T-helper 17 cell (primary cell): ENCODE measurements around the gene SNRK. TPM values are rescaled to one million over a fixed set of nuclear protein-coding genes. Genes with fewer than 3 reads are reported as not detected.
"Not testable (repeated sequence)": the region's sequence is repeated elsewhere in the genome, so short reads cannot be mapped to it uniquely, and the experiment has no call there.

Source experiments
- ATAC-seq: fragments of 150-1000 bp; cut with Tn5 transposase; 2 replicates; pipeline ENCODE4 v1.10.0; 2021; ENCODE audit warnings: mild to moderate bottlenecking, moderate library complexity
- DNase-seq, 3 donors: peaks; one replicate each; pipeline versions ENCODE4 v3.0.0 to v3.0.0-alpha.2; 2020 to 2021
- H3K9me3 ChIP-seq: one replicate; pipeline ENCODE4 v1.7.0; 2013; ENCODE audit warnings: low read length, mild to moderate bottlenecking; ENCODE audit not compliant: control insufficient read depth, poor library complexity, severe bottlenecking
- H3K27ac Mint-ChIP-seq: one replicate; pipeline ENCODE4 v1.8.0; 2022; ENCODE audit warnings: mild to moderate bottlenecking, moderate library complexity, mixed read lengths
- H3K27me3 Mint-ChIP-seq: one replicate; pipeline ENCODE4 v1.8.0; 2022; ENCODE audit warnings: mixed read lengths
- H3K36me3 Mint-ChIP-seq: one replicate; pipeline ENCODE4 v1.8.0; 2022; ENCODE audit warnings: low read depth, mixed read lengths
- H3K4me1 Mint-ChIP-seq: one replicate; pipeline ENCODE4 v1.8.0; 2022; ENCODE audit warnings: mild to moderate bottlenecking, mixed read lengths
- H3K4me3 Mint-ChIP-seq: one replicate; pipeline ENCODE4 v1.8.0; 2022; ENCODE audit warnings: mild to moderate bottlenecking, moderate library complexity, mixed read lengths
- total RNA-seq, 4 donors: library from RNA in 2 of 4; stranded (reverse) in 2 of 4; gene quantifications; one replicate each; pipeline ENCODE4 v1.2.3 and lab custom pipeline; 2022 to 2026

The SNRK gene
- total RNA-seq, 2 donors from 2014 or later: 127 to 159 TPM

DNA sequence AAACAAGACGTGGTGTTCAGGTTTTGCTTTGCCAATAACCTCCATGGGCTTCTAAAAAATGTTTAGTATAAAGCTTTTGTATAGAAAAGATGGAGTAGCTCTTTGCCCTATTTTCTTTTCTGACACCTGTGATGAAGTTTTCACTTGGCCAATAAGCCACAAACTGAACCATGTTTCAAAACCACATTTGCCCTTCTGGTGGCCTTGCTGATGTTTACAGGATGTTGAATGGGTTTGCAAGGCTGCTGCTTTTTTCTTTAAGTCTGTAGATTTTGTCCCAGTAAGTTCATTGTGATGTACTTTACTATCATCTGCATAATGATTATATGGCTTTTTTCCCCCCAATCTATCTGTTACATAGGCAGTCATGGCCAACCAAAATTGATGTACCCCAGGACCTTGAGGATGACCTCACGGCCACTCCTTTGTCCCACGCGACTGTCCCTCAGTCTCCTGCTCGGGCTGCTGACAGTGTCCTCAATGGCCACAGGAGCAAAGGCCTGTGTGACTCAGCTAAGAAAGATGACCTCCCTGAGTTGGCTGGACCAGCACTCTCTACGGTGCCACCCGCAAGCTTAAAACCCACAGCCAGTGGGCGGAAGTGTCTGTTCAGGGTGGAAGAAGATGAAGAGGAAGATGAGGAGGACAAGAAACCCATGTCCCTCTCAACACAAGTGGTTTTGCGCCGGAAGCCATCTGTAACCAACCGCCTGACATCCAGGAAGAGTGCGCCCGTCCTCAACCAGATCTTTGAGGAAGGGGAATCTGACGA lies 60.8 kb downstream of the SNRK start:
- H3K36me3 Mint-ChIP-seq: peaks cover 15% of the 10 kb centered on the region
- H3K9me3 ChIP-seq: no peaks in the 10 kb centered on the region
- no peaks in the 10 kb centered on the region for H3K27me3 Mint-ChIP-seq
- peaks cover 36% of the 10 kb centered on the region for H3K4me1 Mint-ChIP-seq
- ATAC-seq (peak; percentile 88), DNase-seq (no peak)
- peak overlapping the region; percentile 98 for H3K27ac Mint-ChIP-seq
- peak overlapping the region; percentile 81 for H3K4me3 Mint-ChIP-seq

DNA sequence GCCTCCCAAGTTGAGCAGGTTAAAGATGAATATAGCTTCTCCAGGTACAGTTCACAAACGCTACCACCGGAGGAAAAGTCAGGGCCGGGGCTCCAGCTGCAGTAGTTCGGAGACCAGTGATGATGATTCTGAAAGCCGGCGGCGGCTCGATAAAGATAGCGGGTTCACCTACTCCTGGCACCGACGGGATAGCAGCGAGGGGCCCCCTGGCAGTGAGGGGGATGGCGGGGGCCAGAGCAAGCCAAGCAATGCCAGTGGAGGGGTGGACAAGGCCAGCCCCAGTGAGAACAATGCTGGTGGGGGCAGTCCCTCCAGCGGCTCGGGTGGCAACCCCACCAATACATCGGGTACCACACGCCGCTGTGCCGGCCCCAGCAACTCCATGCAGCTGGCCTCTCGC lies 61.4 kb downstream of the SNRK start:
- no peaks in the 10 kb centered on the region for H3K27me3 Mint-ChIP-seq
- no peak for DNase-seq
- peak overlapping the region; percentile 81 for H3K4me3 Mint-ChIP-seq
- no peaks in the 10 kb centered on the region for H3K9me3 ChIP-seq
- peaks cover 31% of the 10 kb centered on the region for H3K4me1 Mint-ChIP-seq
- peaks cover 12% of the 10 kb centered on the region for H3K36me3 Mint-ChIP-seq
- ATAC-seq: no peak
- H3K27ac Mint-ChIP-seq: peak overlapping the region; percentile 98

DNA sequence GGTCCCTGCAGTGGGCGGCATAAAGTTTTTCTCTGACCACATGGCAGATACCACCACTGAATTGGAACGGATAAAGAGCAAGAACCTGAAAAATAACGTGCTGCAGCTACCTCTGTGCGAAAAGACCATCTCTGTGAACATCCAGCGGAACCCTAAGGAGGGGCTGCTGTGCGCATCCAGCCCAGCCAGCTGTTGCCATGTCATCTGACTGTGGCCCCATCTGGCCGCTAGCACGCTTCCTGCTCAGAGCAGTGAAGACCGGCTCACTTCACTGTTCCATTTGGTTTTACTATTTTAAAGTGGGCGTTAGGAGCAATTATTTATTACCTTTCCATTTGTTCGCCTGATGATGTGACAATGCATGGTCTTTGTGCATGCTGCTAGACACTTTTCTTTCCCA lies 62.0 kb downstream of the SNRK start:
- H3K27ac Mint-ChIP-seq: peak overlapping the region; percentile 98
- DNase-seq (no peak), ATAC-seq (no peak)
- H3K4me3 Mint-ChIP-seq: peak overlapping the region; percentile 8
- H3K4me1 Mint-ChIP-seq: peaks cover 28% of the 10 kb centered on the region
- no peaks in the 10 kb centered on the region for H3K27me3 Mint-ChIP-seq
- peaks cover 12% of the 10 kb centered on the region for H3K36me3 Mint-ChIP-seq
- H3K9me3 ChIP-seq: no peaks in the 10 kb centered on the region

DNA sequence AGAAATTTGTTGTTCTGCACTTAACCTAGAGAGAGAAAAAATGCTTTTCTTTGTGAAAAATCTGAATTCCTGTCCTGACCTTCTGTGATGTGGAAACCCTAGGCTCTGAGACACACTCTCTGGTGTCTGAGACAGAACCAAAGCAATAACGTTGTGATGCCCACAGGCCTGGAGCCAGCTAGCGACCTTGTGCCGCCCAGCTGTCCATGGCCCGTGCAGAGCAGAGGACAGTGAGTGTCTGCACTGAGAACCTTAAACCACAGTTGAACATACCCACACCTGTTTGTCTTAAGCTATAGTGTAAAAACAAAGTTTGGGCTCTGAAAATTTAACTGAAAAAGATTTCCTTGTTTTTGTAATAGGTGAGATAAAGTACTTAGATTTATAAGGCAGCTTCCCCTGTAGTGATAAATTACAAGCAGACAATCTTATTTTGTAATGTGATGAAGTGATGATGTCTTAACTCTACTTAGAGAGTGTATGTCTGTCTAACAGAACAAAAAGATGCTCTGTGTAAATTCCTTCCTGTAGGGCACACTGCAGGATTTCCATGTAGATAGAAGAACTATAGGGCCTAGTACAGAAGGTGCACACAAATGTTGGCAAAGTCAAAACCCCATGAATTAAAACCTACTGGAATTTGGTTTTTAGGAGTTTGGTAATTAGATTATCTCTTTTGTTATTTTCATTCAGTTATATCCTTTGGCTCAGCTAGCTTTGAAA lies 62.7 kb downstream of the SNRK start:
- H3K4me3 Mint-ChIP-seq: no peak overlapping the region
- no peaks in the 10 kb centered on the region for H3K27me3 Mint-ChIP-seq
- peaks cover 12% of the 10 kb centered on the region for H3K36me3 Mint-ChIP-seq
- H3K27ac Mint-ChIP-seq: peak overlapping the region; percentile 98
- peaks cover 25% of the 10 kb centered on the region for H3K4me1 Mint-ChIP-seq
- DNase-seq: no peak
- no peaks in the 10 kb centered on the region for H3K9me3 ChIP-seq
- ATAC-seq: no peak

DNA sequence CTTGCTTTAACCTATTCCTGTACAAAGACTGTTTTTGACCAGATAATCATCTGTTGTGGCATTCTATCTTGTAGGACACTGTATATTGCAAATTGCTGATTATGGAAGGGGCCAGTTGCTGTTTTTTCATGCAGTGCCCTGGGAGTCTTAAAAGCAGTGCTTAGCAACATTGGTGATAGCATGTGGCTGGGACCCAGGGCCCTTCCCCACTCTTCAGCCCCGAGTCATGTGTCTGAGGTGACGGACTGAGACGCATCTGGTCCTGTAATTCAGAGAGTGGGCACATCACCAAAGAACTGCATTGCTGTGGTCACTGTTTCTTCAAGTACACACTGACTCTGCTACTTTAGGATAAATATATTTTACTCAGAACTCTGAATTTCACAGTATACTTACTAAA lies 63.4 kb downstream of the SNRK start:
- ATAC-seq: no peak
- no peak for DNase-seq
- no peak overlapping the region for H3K4me3 Mint-ChIP-seq
- H3K36me3 Mint-ChIP-seq: peaks cover 12% of the 10 kb centered on the region
- no peaks in the 10 kb centered on the region for H3K27me3 Mint-ChIP-seq
- no peaks in the 10 kb centered on the region for H3K9me3 ChIP-seq
- peaks cover 20% of the 10 kb centered on the region for H3K4me1 Mint-ChIP-seq
- H3K27ac Mint-ChIP-seq: peak overlapping the region; percentile 98

DNA sequence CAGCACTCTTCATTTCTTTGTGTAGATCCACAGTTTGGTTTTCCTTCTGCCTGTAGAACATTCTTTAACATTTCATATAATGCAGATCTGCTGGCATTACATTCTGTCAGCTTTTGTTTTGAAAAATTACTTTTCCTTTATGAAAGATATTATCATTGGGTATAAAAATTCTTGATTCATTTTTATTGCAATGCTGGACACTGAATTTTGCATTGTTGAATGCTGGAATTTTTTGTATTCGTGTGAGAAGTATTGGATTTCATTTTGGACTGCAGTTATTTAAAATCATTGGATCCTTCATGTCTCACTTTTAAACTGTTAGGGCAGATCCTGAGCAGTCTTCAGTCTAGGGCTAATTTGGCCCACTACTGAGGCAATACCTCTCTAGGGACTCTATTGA lies 67.1 kb downstream of the SNRK start:
- H3K36me3 Mint-ChIP-seq: peaks cover 7% of the 10 kb centered on the region

DNA sequence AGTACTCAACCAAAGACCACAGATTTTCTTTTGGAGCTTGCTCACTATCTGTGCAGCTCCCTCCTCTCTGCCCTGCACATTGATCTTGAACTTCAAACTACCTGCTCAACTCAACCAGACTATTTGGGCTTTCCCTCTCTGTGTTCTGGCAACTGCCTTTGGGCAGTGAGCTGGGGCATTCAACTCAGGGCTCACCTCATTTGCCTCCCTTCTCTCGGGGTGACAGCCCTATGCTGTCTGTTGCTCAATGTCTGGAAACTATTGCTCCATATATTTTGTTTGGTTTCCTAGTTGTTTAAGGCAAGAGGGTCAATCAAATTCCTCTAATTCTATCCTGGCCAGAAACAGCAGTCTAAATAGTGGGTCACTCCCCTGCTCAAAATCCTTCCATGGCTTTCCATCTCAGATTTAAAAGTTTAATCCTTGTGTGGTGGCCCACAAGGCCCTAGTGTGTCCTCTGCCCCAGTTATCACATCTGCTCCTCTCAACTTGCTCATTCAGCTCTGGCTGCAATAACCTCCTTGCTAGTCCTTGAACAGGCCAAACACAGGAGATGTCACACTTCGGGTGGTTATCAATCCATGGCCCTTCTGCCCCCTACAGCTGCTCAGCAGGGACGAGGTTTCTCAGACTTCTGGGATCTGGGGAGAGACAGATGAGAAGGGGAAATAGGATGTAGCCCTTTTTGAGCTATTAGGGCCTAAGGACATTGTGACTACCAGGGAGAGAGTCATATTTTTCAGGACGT lies 67.8 kb downstream of the SNRK start:
- no peaks in the 10 kb centered on the region for H3K4me1 Mint-ChIP-seq
- no peaks in the 10 kb centered on the region for H3K27me3 Mint-ChIP-seq
- no peak for DNase-seq
- peaks cover 5% of the 10 kb centered on the region for H3K36me3 Mint-ChIP-seq
- ATAC-seq: no peak
- peaks cover 3% of the 10 kb centered on the region for H3K9me3 ChIP-seq
- H3K27ac Mint-ChIP-seq: no peak overlapping the region
- no peak overlapping the region for H3K4me3 Mint-ChIP-seq

More for the DNA sequence above, 67.1 kb downstream of the SNRK start:
- ATAC-seq (no peak), DNase-seq (no peak)
- Mint-ChIP-seq H3K27me3 (no peaks in the 10 kb centered on the region), H3K27ac (no peak overlapping the region), H3K4me1 (peaks cover 2% of the 10 kb centered on the region), H3K4me3 (no peak overlapping the region)
- peaks cover 3% of the 10 kb centered on the region for H3K9me3 ChIP-seq

DNA sequence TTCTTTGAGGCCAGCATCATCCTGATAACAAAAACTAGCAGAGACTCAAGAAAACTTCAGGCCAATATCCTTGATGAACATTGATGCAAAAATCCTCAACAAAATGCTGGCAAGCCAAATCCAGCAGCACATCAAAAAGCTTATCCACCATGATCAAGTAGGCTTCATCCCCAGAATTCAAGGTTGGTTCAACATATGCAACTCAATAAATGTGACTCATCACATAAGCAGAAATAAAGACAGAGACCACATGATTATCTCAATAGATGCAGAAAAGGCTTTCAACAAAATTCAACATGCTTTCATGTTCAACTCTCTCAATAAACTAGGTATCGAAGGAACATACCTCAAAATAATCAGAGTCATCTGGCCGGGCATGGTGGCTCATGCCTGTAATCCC lies 69.7 kb downstream of the SNRK start:
- not testable (repeated sequence) for H3K27me3 Mint-ChIP-seq, H3K4me3 Mint-ChIP-seq, H3K27ac Mint-ChIP-seq, DNase-seq, ATAC-seq, H3K4me1 Mint-ChIP-seq, H3K36me3 Mint-ChIP-seq, H3K9me3 ChIP-seq

DNA sequence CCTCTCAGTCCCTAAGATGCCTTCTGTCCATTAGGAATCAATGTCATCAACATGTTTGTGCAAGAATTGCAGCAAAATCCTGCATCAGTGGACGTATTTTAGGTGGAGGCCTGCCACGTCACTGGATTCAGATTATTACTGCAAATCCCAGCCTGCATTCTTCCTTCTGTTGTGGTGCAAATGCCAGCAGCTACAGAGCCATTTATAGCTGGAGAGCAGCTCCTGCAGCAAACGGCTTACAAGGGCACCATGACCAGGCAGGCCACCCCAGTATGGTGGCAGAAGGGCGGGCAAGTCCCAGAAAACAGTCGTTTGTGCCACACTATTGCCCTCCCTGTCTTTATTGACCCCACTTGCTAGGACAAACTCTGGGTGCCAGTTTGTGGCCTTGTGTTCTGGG lies 74.7 kb downstream of the SNRK start:
- DNase-seq: no peak
- Mint-ChIP-seq H3K36me3 (no peaks in the 10 kb centered on the region), H3K4me1 (no peaks in the 10 kb centered on the region), H3K27me3 (no peaks in the 10 kb centered on the region), H3K4me3 (no peak overlapping the region), H3K27ac (no peak overlapping the region)
- no peaks in the 10 kb centered on the region for H3K9me3 ChIP-seq
- ATAC-seq: no peak

DNA sequence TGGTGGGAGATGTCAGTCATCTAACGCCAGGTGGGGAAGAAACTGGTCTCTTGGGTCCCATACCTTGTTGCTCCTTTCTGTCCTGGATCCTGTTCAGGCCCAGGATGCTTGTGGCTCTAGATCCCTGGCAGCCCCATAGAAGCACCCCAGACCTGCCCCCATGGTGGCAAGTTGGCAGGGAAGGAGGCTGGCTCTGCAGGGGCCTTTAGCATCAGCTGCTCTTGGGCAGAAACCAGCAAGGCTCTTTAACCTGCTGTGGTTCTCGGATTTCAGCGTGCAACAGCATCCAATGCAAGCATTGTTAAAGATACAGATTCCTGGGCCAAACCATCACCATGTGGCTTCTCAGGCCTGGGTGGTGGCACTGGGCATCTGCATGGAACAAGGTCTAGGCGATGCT lies 75.8 kb downstream of the SNRK start:
- no peaks in the 10 kb centered on the region for H3K36me3 Mint-ChIP-seq
- no peak overlapping the region for H3K4me3 Mint-ChIP-seq
- H3K9me3 ChIP-seq: no peaks in the 10 kb centered on the region
- ATAC-seq (no peak), DNase-seq (no peak)
- H3K27me3 Mint-ChIP-seq: no peaks in the 10 kb centered on the region
- peak overlapping the region; percentile 63 for H3K27ac Mint-ChIP-seq
- no peaks in the 10 kb centered on the region for H3K4me1 Mint-ChIP-seq

DNA sequence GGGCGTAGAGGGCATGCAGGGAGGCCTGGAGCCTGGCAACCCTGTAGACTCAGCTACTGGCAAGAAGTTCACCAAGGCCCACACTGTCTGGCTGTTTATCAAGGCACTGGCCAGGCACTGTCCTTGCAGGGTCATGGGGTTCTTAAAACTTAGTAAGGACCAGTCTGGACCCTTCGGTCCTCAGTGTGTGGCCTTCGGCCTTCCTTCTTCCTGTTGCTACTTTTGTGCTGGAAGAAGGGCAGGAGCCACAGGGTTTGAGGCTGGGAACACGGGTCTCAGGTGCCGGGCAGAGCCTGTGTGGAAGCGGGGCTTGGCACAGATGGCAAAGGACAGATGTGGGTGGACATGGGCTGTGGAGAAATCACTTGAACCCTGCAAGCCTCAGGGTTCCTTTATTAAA lies 76.6 kb downstream of the SNRK start:
- peak overlapping the region; percentile 63 for H3K27ac Mint-ChIP-seq
- no peaks in the 10 kb centered on the region for H3K9me3 ChIP-seq
- no peak overlapping the region for H3K4me3 Mint-ChIP-seq
- DNase-seq (no peak), ATAC-seq (no peak)
- no peaks in the 10 kb centered on the region for H3K27me3 Mint-ChIP-seq
- no peaks in the 10 kb centered on the region for H3K4me1 Mint-ChIP-seq
- no peaks in the 10 kb centered on the region for H3K36me3 Mint-ChIP-seq

DNA sequence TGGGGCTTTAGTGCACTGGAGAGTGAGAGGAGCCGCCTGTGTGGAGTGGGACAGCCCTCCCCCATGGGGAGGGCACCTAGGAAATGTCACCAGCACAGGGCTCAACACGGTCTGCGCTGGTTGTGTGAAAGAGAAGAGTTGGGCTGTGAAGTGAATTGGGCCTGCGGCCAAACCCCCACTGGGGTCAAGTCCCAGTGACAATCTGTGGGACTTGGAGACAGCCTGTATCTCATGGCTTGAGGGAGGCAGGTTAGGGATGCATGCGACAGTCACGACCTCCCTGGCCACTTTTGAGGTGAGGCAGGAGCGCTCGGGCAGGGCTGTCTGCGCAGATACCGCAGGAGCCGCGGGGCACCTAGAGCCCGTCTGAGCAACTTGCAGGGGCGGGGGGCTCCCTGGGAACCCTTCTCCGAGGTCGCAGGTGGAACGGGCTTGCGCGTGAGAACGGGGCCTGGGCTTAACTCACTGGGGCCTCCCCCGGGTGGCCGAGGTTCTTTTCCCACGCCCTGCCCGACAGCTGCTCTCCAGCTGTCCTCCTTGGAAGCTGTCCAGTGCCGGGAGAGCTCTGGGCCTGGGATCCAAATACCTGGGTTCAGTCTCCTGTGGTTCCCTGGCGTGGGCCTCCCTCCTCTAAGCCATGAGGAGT lies 77.4 kb downstream of the SNRK start:
- Mint-ChIP-seq H3K27me3 (no peaks in the 10 kb centered on the region), H3K27ac (peak overlapping the region; percentile 63), H3K36me3 (no peaks in the 10 kb centered on the region), H3K4me1 (no peaks in the 10 kb centered on the region), H3K4me3 (no peak overlapping the region)
- DNase-seq (no peak), ATAC-seq (no peak)
- no peaks in the 10 kb centered on the region for H3K9me3 ChIP-seq

DNA sequence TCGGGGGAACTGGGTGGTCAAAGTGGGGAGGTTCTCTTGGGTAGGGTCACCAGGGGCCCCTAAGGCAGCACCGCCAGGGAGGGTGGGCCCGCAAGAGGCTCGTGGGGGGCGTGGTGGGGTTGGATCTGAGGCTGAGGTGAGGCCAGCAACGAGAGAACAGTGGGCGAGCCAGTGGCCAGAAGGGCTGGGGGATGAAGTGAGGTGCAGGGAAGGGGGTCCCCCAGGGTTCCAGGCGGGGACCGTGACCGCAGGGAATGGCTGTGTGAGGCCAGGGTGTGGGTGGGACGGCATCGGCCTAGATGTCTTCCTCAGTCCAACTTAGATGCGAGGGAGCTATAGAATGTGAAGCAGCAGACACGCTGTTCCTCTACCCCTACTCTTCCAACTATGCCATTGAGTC lies 78.2 kb downstream of the SNRK start:
- H3K9me3 ChIP-seq: no peaks in the 10 kb centered on the region
- DNase-seq (no peak), ATAC-seq (no peak)
- Mint-ChIP-seq H3K36me3 (no peaks in the 10 kb centered on the region), H3K27me3 (no peaks in the 10 kb centered on the region), H3K4me1 (no peaks in the 10 kb centered on the region), H3K4me3 (no peak overlapping the region), H3K27ac (no peak overlapping the region)
